Panc1 (cell line): ENCODE data around the gene PTP4A2. TPM values are rescaled to one million over a fixed set of nuclear protein-coding genes. Genes with fewer than 3 reads are reported as not detected.
A peak's percentile ranks its signal among the peaks of the same experiment; 100 is the strongest.

Experiments
- ATAC-seq: fragments of 200-7000 bp; cut with Tn5 transposase; 2 replicates; pipeline ENCODE4 v1.9.1; 2020; ENCODE audit warnings: mild to moderate bottlenecking, moderate library complexity
- BruUV-seq: library from RNA; stranded (reverse); fragments of 400-500 nt; replicated peaks from 2 replicates; lab custom pipeline; 2021; lab: Mats Ljungman, UMichigan
- CTCF ChIA-PET: fragments of 300-600 bp; sonication (Branson Sonifier 250); formaldehyde crosslinking; loops from one replicate; lab custom pipeline; 2022; ENCODE audit warnings: antibody characterized with exemption; lab: Charles Lee
- POLR2A ChIA-PET: fragments of 300-600 bp; sonication (Branson Sonifier 250); formaldehyde crosslinking; loops from one replicate; lab custom pipeline; 2022; ENCODE audit warnings: antibody characterized with exemption; lab: Charles Lee
- DNase-seq: peaks from one replicate; pipeline ENCODE4 v3.0.0-alpha.2; 2010; ENCODE audit warnings: low read depth, low spot score
- H3K27ac ChIP-seq: 2 replicates; pipeline ENCODE4 v1.5.1; 2011; ENCODE audit warnings: mild to moderate bottlenecking, low read length, inconsistent platforms
- H3K27me3 ChIP-seq: fragments of 200-500 bp; sonication (Bioruptor generic); 2 replicates; pipeline ENCODE4 v1.6.0; 2014; ENCODE audit warnings: low read length, inconsistent platforms; ENCODE audit not compliant: control insufficient read depth, insufficient read depth
- H3K36me3 ChIP-seq: fragments of 200-500 bp; sonication (Bioruptor generic); 2 replicates; pipeline ENCODE4 v1.5.1; 2014; ENCODE audit warnings: inconsistent platforms, mild to moderate bottlenecking, low read length, moderate library complexity; ENCODE audit not compliant: control insufficient read depth, insufficient read depth
- H3K4me1 ChIP-seq: 2 replicates; pipeline ENCODE4 v1.5.1; 2011; ENCODE audit warnings: inconsistent platforms, mild to moderate bottlenecking, low read length, moderate library complexity; ENCODE audit not compliant: control insufficient read depth, insufficient read depth
- H3K4me3 ChIP-seq, 2 experiments: 2 replicates each; pipeline ENCODE4 v1.5.1; 2011 to 2012; ENCODE audit warnings: low read depth in 2 of 2, low read length in 2 of 2, mild to moderate bottlenecking in 2 of 2, inconsistent platforms in 1 of 2, moderate library complexity in 1 of 2
- H3K9me3 ChIP-seq: fragments of 200-500 bp; sonication (Bioruptor generic); 2 replicates; pipeline ENCODE4 v1.5.1; 2014; ENCODE audit warnings: low read depth, mild to moderate bottlenecking, inconsistent platforms, low read length, moderate library complexity; ENCODE audit not compliant: control insufficient read depth, insufficient read depth
- CTCF ChIP-seq: fragments of 450-650 bp; IDR thresholded peaks from 2 replicates; pipeline ENCODE4 v1.5.1; 2017; ENCODE audit warnings: mild to moderate bottlenecking
- POLR2AphosphoS5 ChIP-seq: IDR thresholded peaks from 2 replicates; pipeline ENCODE4 v1.6.1; 2012; ENCODE audit warnings: mild to moderate bottlenecking, low read depth, low read length, moderate library complexity
- REST ChIP-seq, 2 experiments: IDR thresholded peaks; 2 replicates each; pipeline ENCODE4 v1.6.1; 2011 to 2012; ENCODE audit warnings: low read depth in 2 of 2, control low read depth in 1 of 2, low read length in 1 of 2, mild to moderate bottlenecking in 1 of 2, moderate library complexity in 1 of 2; ENCODE audit not compliant: insufficient read depth in 1 of 2
- SIN3A ChIP-seq: IDR thresholded peaks from 2 replicates; pipeline ENCODE4 v1.6.1; 2012; ENCODE audit warnings: low read depth, mild to moderate bottlenecking, low read length, moderate library complexity, borderline replicate concordance; ENCODE audit not compliant: insufficient read depth
- TCF7L2 ChIP-seq: IDR thresholded peaks from 2 replicates; pipeline ENCODE4 v1.6.1; 2011; ENCODE audit warnings: mild to moderate bottlenecking, low read depth, low read length, inconsistent platforms
- in situ Hi-C: cut with HindIII; loops from 2 replicates; pipeline ENCODE4 v1.10.0; 2016; ENCODE audit warnings: low sequenced_read_pairs, low pct_unique_long_range_greater_than_20kb
- intact Hi-C: fragments of 100-400 bp; cut with micrococcal nuclease; formaldehyde crosslinking; loops from one replicate; pipeline ENCODE4 v1.10.0; 2022; ENCODE audit not compliant: unreplicated experiment
- total RNA-seq: library from RNA; stranded (reverse); gene quantifications from one replicate; pipeline ENCODE4 v1.2.1, GENCODE V29; 2021; ENCODE audit not compliant: unreplicated experiment

PTP4A2 gene
- total RNA-seq, 1 experiment from 2014 or later, result 559 TPM

GRCh38 chr1:31927661-31927980, 10.5 kb downstream of the PTP4A2 start:
- no peak for ATAC-seq
- no peak for DNase-seq
- in situ Hi-C loops (no loop called here), intact Hi-C loops (no loop called here)
- POLR2A ChIA-PET, result no interaction called here
- CTCF ChIA-PET, result no interaction called here
- no peaks in the 10 kb centered on the region for H3K27me3 ChIP-seq
- TF ChIP-seq CTCF (no peak), SIN3A (no peak), TCF7L2 (no peak), REST (IDR thresholded peaks at IDR 0.05; ENCODE audit: insufficient read depth in 1 of 2, low read depth in 2 of 2, low read length in 1 of 2) (no peak), POLR2AphosphoS5 (no peak)
- H3K36me3 ChIP-seq, result peaks cover 5% of the 10 kb centered on the region; the same call in 1 of the 2 replicates
- H3K9me3 ChIP-seq, result no peaks in the 10 kb centered on the region
- BruUV-seq, result no TSS peak
- H3K4me1 ChIP-seq, result peaks cover 87% of the 10 kb centered on the region
- H3K4me3 ChIP-seq, result no peak overlapping the region
- H3K27ac ChIP-seq, result peak overlapping the region; percentile 29; the same call in 1 of the 2 replicates

- ChIA-PET POLR2A (no interaction called here), CTCF (no interaction called here)
- TF ChIP-seq CTCF (no peak), POLR2AphosphoS5 (no peak), TCF7L2 (no peak), SIN3A (no peak), REST (IDR thresholded peaks at IDR 0.05; ENCODE audit: insufficient read depth in 1 of 2, low read depth in 2 of 2, low read length in 1 of 2) (no peak)
- no peaks in the 10 kb centered on the region for H3K9me3 ChIP-seq
- ATAC-seq (no peak), DNase-seq (no peak)
- no peak overlapping the region for H3K4me3 ChIP-seq
- peak overlapping the region; percentile 29 for H3K27ac ChIP-seq
- intact Hi-C loops (no loop called here), in situ Hi-C loops (no loop called here)
- no peaks in the 10 kb centered on the region for H3K27me3 ChIP-seq
- peaks cover 5% of the 10 kb centered on the region; the same call in 1 of the 2 replicates for H3K36me3 ChIP-seq
- BruUV-seq, result no TSS peak
- peaks cover 84% of the 10 kb centered on the region for H3K4me1 ChIP-seq
These were observed 11.1 kb downstream of the PTP4A2 start for GRCh38 chr1:31926853-31927660.
